ENCODE measurements around the gene TXLNB. TPM values are rescaled to one million over a fixed set of nuclear protein-coding genes. Genes with fewer than 3 reads are reported as not detected.

The TXLNB gene
- total and polyA plus RNA-seq, 2 donors (not counting 3 experiments of a cell fraction or from before 2014, with no cell fraction given), result 0.04 to 0.18 TPM

GRCh38 chr6:139250296-139251044 lies 41.3 kb downstream of the TXLNB start:
- no peaks in the 10 kb centered on the region for H3K9me1 ChIP-seq (replicated peaks; ENCODE audit: control insufficient read depth, extremely low read depth, insufficient read depth, low read length)
- intact Hi-C loops (cut with micrococcal nuclease), result loop anchor here (1.0 kb wide), 2 partner anchors 31 to 114 kb away; no protein-coding TSS in a partner anchor
- no peaks in the 10 kb centered on the region for H3K79me2 ChIP-seq (ENCODE audit: control insufficient read depth, insufficient read depth, low read length)
- CTCF ChIA-PET, result interaction anchor here (0.6 to 2.1 kb wide), 13 partner anchors 9 to 393 kb away, joined by 3 to 14 read pairs (median 4); no protein-coding TSS in a partner anchor
- no peaks in the 10 kb centered on the region for H3K36me3 ChIP-seq (ENCODE audit: control insufficient read depth in 2 of 2, extremely low read depth in 1 of 2, insufficient read depth in 2 of 2, low read length in 2 of 2)
- BruUV-seq (replicated peaks), result no TSS peak
- no peaks in the 10 kb centered on the region for H3K9me3 ChIP-seq (replicated peaks; ENCODE audit: control insufficient read depth, insufficient read depth, low read length)
- dilution Hi-C loops (cut with MboI; ENCODE audit: extremely low pct_ligation_motif_present, low sequenced_read_pairs), result no loop called here
- no peak overlapping the region for H3K27ac ChIP-seq (ENCODE audit: insufficient read depth, low read depth, low read length)
- H3K27me3 ChIP-seq (ENCODE audit: control insufficient read depth in 2 of 2, insufficient read depth in 2 of 2, low read length in 2 of 2), result no peaks in the 10 kb centered on the region
- DNase-seq (ENCODE audit: low read depth, low spot score) (peak; percentile 60), FAIRE-seq (peak; percentile 86)
- H3K4me2 ChIP-seq (ENCODE audit: insufficient read depth, low read length), result no peak overlapping the region
- no peaks in the 10 kb centered on the region for H3K4me1 ChIP-seq (ENCODE audit: control insufficient read depth, extremely low read depth, insufficient read depth, low read length)
- POLR2A ChIA-PET, result interaction anchor here (0.9 kb wide), 1 partner anchor 12 kb away, joined by 4 read pairs; no protein-coding TSS in a partner anchor
- H2AFZ ChIP-seq (ENCODE audit: low read depth, low read length), result no peak overlapping the region
- peak; percentile 62 to 75 for TF ChIP-seq CTCF (IDR thresholded peaks at IDR 0.05; ENCODE audit: extremely low read depth in 1 of 2, insufficient read depth in 1 of 2, low read depth in 1 of 2, low read length in 2 of 2)
- TF ChIP-seq, protein P1, sequence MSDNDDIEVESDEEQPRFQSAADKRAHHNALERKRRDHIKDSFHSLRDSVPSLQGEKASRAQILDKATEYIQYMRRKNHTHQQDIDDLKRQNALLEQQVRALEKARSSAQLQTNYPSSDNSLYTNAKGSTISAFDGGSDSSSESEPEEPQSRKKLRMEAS (IDR thresholded peaks at IDR 0.05; ENCODE audit: insufficient read depth, insufficient read length), result no peak
- H3K4me3 ChIP-seq (replicated peaks in 1 of 3; ENCODE audit: insufficient read depth in 1 of 3, low read depth in 1 of 3, low read length in 3 of 3), result no peak overlapping the region
- H3K9ac ChIP-seq (replicated peaks; ENCODE audit: extremely low read depth, insufficient read depth, low read length), result no peak overlapping the region
- H4K20me1 ChIP-seq (replicated peaks; ENCODE audit: control insufficient read depth, extremely low read depth, insufficient read depth, low read length), result no peaks in the 10 kb centered on the region

DNA sequence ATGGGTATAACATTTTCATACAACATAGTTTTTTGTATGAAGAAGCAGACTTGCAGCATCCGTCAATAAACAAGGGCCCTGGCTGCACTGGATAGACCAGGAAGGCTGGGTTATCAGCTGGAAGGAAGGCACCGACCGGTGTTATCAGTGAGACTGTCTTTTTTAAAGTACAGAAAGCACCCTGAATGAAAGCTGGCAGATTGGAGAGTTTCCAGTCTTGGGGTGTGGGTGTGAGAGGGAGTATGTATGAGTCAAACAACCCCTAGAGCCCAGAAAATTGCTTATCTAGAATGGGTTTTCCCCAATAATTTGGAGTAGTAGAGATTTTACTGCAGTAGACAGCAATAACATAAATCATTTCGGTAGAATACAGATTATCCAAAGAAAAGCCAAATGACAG lies 42.4 kb downstream of the TXLNB start:
- Histone ChIP-seq H3K36me3 (ENCODE audit: control insufficient read depth in 2 of 2, extremely low read depth in 1 of 2, insufficient read depth in 2 of 2, low read length in 2 of 2) (no peaks in the 10 kb centered on the region), H3K4me3 (replicated peaks in 1 of 3; ENCODE audit: insufficient read depth in 1 of 3, low read depth in 1 of 3, low read length in 3 of 3) (no peak overlapping the region), H4K20me1 (replicated peaks; ENCODE audit: control insufficient read depth, extremely low read depth, insufficient read depth, low read length) (no peaks in the 10 kb centered on the region), H3K27ac (ENCODE audit: insufficient read depth, low read depth, low read length) (no peak overlapping the region), H3K4me1 (ENCODE audit: control insufficient read depth, extremely low read depth, insufficient read depth, low read length) (no peaks in the 10 kb centered on the region), H3K9me1 (replicated peaks; ENCODE audit: control insufficient read depth, extremely low read depth, insufficient read depth, low read length) (no peaks in the 10 kb centered on the region), H3K9ac (replicated peaks; ENCODE audit: extremely low read depth, insufficient read depth, low read length) (no peak overlapping the region), H2AFZ (ENCODE audit: low read depth, low read length) (no peak overlapping the region), H3K79me2 (ENCODE audit: control insufficient read depth, insufficient read depth, low read length) (no peaks in the 10 kb centered on the region), H3K9me3 (replicated peaks; ENCODE audit: control insufficient read depth, insufficient read depth, low read length) (no peaks in the 10 kb centered on the region), H3K4me2 (ENCODE audit: insufficient read depth, low read length) (no peak overlapping the region), H3K27me3 (ENCODE audit: control insufficient read depth in 2 of 2, insufficient read depth in 2 of 2, low read length in 2 of 2) (no peaks in the 10 kb centered on the region)
- intact Hi-C loops (cut with micrococcal nuclease), result no loop called here
- no TSS peak for BruUV-seq (replicated peaks)
- CTCF ChIA-PET, result interaction anchor here (1.6 to 2.1 kb wide), 3 partner anchors 30 to 115 kb away, joined by 3 to 14 read pairs (median 8); no protein-coding TSS in a partner anchor
- POLR2A ChIA-PET, result interaction anchor here (0.7 kb wide), 1 partner anchor 1178 kb away, joined by 5 read pairs; no protein-coding TSS in a partner anchor
- DNase-seq (ENCODE audit: low read depth, low spot score) (no peak), FAIRE-seq (no peak)
- dilution Hi-C loops (cut with MboI; ENCODE audit: extremely low pct_ligation_motif_present, low sequenced_read_pairs), result no loop called here
- TF ChIP-seq POLR2A (IDR thresholded peaks at IDR 0.05; ENCODE audit: low read depth, low read length) (no peak), POLR2AphosphoS5 (IDR thresholded peaks at IDR 0.05; ENCODE audit: insufficient read depth, low read depth, low read length) (no peak), FOS (IDR thresholded peaks at IDR 0.05; ENCODE audit: borderline replicate concordance, insufficient read depth, low read length) (no peak), GATA2 (IDR thresholded peaks at IDR 0.05; ENCODE audit: insufficient read depth, insufficient read length, low read depth, low read length) (no peak), CTCF (IDR thresholded peaks at IDR 0.05; ENCODE audit: extremely low read depth in 1 of 2, insufficient read depth in 1 of 2, low read depth in 1 of 2, low read length in 2 of 2) (no peak), MYC (IDR thresholded peaks at IDR 0.05; ENCODE audit: low read depth, low read length) (no peak)

Measured in endothelial cell of umbilical vein (primary cell).